AG04450 (cell line): Measurements from ENCODE around the gene CEP162. TPM values are rescaled to one million over a fixed set of nuclear protein-coding genes. Genes with fewer than 3 reads are reported as not detected.

Source experiments
- CTCF ChIA-PET: fragments of 300-600, 350-600 bp; formaldehyde crosslinking; extraction: SDS; loops from one replicate; lab custom pipeline; 2022; ENCODE audit warnings: antibody characterized with exemption, inconsistent platforms; lab: Charles Lee
- POLR2A ChIA-PET: fragments of 350-600 bp; formaldehyde crosslinking; extraction: SDS; loops from one replicate; lab custom pipeline; 2021; ENCODE audit warnings: antibody characterized with exemption, inconsistent platforms; lab: Yijun Ruan, JAX
- DNase-seq: peaks from one replicate; pipeline ENCODE4 v3.0.0-alpha.2; 2011; ENCODE audit warnings: low read depth, low spot score
- H3K27ac ChIP-seq: one replicate; pipeline ENCODE4 v1.5.1; 2012; ENCODE audit warnings: low read depth, low read length, control low read depth
- H3K27me3 ChIP-seq: one replicate; pipeline ENCODE4 v1.6.0; 2012; ENCODE audit warnings: low read length; ENCODE audit not compliant: control insufficient read depth, insufficient read depth
- H3K4me3 ChIP-seq: 2 replicates; pipeline ENCODE4 v1.5.1; 2011; ENCODE audit warnings: mild to moderate bottlenecking, low read depth, low read length, control low read depth
- H3K9me3 ChIP-seq: 2 replicates; pipeline ENCODE4 v1.5.1; 2012; ENCODE audit warnings: low read length; ENCODE audit not compliant: control insufficient read depth, insufficient read depth
- CTCF ChIP-seq: IDR thresholded peaks from 2 replicates; pipeline ENCODE4 v1.5.1; 2011; ENCODE audit warnings: low read depth, low read length, control low read depth, inconsistent platforms
- polyA plus RNA-seq: library from polyadenylated mRNA; depleted of rRNA; stranded (reverse); fragments of >200 nt; gene quantifications from 2 replicates; pipeline ENCODE4 v1.2.3, GENCODE V29; 2011

Gene CEP162
- polyA plus RNA-seq, 1 experiment: 5.3 TPM

- no peak for DNase-seq
- Histone ChIP-seq H3K27me3 (no peaks in the 10 kb centered on the region), H3K27ac (no peak overlapping the region), H3K4me3 (no peak overlapping the region), H3K9me3 (no peaks in the 10 kb centered on the region)
- ChIA-PET POLR2A (no interaction called here), CTCF (no interaction called here)
- TF ChIP-seq CTCF: no peak
Observed at GRCh38 chr6:84095156-84095555, 132.3 kb downstream of the CEP162 start.

- H3K27ac ChIP-seq: no peak overlapping the region
Observed at GRCh38 chr6:84093441-84094435, 133.7 kb downstream of the CEP162 start.

GRCh38 chr6:84089552-84089951 is 137.9 kb downstream of the CEP162 start:
- no peak overlapping the region for H3K27ac ChIP-seq
- no peaks in the 10 kb centered on the region for H3K27me3 ChIP-seq
- H3K9me3 ChIP-seq: no peaks in the 10 kb centered on the region
- TF ChIP-seq CTCF: no peak
- ChIA-PET POLR2A (no interaction called here), CTCF (no interaction called here)
- no peak overlapping the region for H3K4me3 ChIP-seq
- DNase-seq: no peak

More at GRCh38 chr6:84093441-84094435, 133.7 kb downstream of the CEP162 start:
- CTCF ChIA-PET: no interaction called here
- H3K27me3 ChIP-seq: no peaks in the 10 kb centered on the region
- H3K9me3 ChIP-seq: no peaks in the 10 kb centered on the region
- TF ChIP-seq CTCF: no peak
- POLR2A ChIA-PET: no interaction called here
- DNase-seq: no peak
- no peak overlapping the region for H3K4me3 ChIP-seq

GRCh38 chr6:84089081-84089480 is 138.4 kb downstream of the CEP162 start:
- CTCF ChIA-PET: no interaction called here
- no peak for TF ChIP-seq CTCF
- Histone ChIP-seq H3K4me3 (no peak overlapping the region), H3K9me3 (no peaks in the 10 kb centered on the region), H3K27me3 (no peaks in the 10 kb centered on the region), H3K27ac (no peak overlapping the region)
- POLR2A ChIA-PET: no interaction called here
- DNase-seq: no peak
